ENCODE results near the gene TTL. TPM values are rescaled to one million over a fixed set of nuclear protein-coding genes. Genes with fewer than 3 reads are reported as not detected.

TTL gene
- total RNA-seq, 3 donors from 2014 or later, result 13.4 to 32.2 (median 20.3) TPM

DNA sequence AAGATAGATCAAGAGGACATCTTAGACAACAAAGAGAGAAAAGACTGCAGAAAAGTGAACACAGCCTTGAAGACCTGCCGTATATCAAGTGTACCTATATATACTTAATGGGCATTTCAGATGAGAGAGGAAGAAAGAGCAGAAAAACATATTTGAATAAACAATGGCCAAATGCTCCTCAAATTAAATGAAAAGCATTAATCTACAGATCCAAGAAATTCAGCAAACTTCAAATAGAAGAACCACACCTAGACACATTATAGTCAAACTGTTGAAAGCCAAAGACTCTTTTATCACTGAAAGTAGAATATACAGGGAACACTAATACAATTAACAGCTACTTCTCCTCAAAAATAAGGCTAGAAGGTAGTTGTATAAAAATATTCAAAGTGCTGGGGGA is 18.7 kb upstream of the TTL start:
- no peaks in the 10 kb centered on the region for H3K4me1 ChIP-seq (ENCODE audit: low read depth)
- intact Hi-C loops (cut with DNase I, micrococcal nuclease), result no loop called here
- DNase-seq (no peak), ATAC-seq (no peak)
- H3K4me3 ChIP-seq, result no peak overlapping the region
- no peaks in the 10 kb centered on the region for H3K36me3 ChIP-seq (ENCODE audit: low read depth)
- TF ChIP-seq, protein P1, sequence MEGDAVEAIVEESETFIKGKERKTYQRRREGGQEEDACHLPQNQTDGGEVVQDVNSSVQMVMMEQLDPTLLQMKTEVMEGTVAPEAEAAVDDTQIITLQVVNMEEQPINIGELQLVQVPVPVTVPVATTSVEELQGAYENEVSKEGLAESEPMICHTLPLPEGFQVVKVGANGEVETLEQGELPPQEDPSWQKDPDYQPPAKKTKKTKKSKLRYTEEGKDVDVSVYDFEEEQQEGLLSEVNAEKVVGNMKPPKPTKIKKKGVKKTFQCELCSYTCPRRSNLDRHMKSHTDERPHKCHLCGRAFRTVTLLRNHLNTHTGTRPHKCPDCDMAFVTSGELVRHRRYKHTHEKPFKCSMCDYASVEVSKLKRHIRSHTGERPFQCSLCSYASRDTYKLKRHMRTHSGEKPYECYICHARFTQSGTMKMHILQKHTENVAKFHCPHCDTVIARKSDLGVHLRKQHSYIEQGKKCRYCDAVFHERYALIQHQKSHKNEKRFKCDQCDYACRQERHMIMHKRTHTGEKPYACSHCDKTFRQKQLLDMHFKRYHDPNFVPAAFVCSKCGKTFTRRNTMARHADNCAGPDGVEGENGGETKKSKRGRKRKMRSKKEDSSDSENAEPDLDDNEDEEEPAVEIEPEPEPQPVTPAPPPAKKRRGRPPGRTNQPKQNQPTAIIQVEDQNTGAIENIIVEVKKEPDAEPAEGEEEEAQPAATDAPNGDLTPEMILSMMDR (IDR thresholded peaks at IDR 0.05), result no peak
- no peaks in the 10 kb centered on the region for H3K9me3 ChIP-seq

DNA sequence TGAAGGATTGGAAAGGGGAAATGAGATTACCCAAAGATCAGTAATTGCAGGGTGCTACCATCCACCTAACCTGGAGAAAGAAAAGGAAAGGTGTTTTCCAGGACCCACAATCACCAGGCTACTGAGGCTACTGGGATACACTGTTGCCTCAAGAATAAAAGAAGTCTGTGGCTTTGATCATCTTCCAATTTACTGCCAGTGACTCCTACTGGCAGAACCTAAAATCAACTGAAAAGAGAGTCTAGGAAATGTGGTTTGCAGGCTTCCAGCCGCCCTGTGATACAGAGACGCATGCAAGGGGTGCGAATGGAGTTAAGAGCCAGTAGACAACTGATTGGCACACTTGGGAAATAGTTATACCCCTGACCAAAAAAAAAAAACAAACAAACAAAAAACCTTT is 16.6 kb upstream of the TTL start:
- Histone ChIP-seq H3K36me3 (ENCODE audit: low read depth) (no peaks in the 10 kb centered on the region), H3K4me3 (no peak overlapping the region), H3K4me1 (ENCODE audit: low read depth) (no peaks in the 10 kb centered on the region), H3K9me3 (no peaks in the 10 kb centered on the region)
- intact Hi-C loops (cut with DNase I, micrococcal nuclease), result no loop called here
- no peak for ATAC-seq
- TF ChIP-seq, protein P1 (IDR thresholded peaks at IDR 0.05), result no peak
- no peak for DNase-seq

DNA sequence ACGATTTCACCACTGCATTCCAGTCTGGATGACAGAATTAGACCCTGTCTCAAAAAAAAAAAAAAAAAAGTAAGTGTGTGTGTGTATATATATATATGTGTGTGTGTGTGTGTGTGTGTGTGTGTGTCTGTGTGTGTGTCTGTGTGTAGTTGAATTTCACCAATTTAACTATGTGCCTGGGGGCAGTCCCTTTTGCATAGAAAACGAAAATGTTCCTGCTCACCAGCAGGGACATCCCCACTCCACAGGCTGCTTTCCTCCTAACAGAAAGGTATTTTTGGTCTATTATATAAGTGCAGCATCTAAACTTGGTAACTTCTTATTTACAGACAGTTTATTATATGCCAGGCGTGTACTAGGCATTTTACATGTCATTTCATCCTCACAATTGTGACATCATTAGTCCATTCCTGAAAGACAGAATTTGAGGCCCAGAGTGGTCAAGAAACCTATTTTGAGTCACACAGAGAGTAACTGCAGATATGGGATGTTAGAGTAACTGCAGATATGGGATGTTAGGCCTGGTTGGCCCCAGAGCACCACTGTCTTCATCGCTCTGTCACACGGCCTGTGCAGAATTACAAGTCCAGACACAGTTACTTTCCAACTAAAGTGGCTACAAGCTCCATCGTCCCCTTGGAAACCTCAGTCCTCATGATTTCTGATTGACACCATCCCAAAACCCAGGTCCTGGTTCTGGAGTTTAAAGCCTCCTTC is 9.3 kb upstream of the TTL start:
- Histone ChIP-seq H3K36me3 (ENCODE audit: low read depth) (no peaks in the 10 kb centered on the region), H3K9me3 (no peaks in the 10 kb centered on the region), H3K4me1 (ENCODE audit: low read depth) (no peaks in the 10 kb centered on the region), H3K4me3 (no peak overlapping the region)
- intact Hi-C loops (cut with DNase I, micrococcal nuclease), result no loop called here
- ATAC-seq (no peak), DNase-seq (no peak)
- TF ChIP-seq, protein P1 (IDR thresholded peaks at IDR 0.05), result no peak

DNA sequence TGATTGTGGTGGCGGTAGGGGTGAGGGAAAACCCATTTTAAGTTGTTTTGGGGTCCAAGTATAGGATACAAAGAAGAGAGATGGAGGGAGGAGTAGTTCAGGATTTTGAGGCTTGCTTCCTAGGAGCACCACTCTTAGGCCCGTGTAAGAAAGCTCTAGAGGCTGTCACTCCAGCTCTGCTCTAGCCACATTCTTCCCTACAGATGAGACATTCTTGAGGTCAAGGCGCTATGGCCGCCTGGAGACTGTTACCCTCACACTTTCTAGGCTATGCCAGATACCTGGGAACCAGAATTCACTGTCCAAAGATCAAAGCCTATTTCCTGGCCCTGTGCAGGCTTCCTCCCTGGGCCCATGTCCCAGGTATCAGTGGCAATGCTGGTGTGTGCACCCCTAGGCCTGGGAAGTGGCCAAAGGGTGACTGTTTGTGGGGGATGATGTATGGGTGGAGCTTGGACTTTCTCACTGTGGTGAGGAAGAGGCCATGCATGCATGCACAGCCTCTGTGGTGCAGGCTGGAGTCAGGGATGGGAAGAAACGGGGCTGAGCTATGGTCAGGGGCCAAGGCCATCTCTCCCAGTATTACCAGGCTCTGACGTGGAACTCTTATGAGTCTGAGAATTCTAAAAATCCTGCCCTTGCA is 7.0 kb upstream of the TTL start:
- Histone ChIP-seq H3K36me3 (ENCODE audit: low read depth) (no peaks in the 10 kb centered on the region), H3K9me3 (no peaks in the 10 kb centered on the region), H3K4me1 (ENCODE audit: low read depth) (no peaks in the 10 kb centered on the region), H3K4me3 (no peak overlapping the region)
- TF ChIP-seq, protein P1 (IDR thresholded peaks at IDR 0.05), result no peak
- intact Hi-C loops (cut with DNase I, micrococcal nuclease), result no loop called here
- ATAC-seq (no peak), DNase-seq (no peak)

DNA sequence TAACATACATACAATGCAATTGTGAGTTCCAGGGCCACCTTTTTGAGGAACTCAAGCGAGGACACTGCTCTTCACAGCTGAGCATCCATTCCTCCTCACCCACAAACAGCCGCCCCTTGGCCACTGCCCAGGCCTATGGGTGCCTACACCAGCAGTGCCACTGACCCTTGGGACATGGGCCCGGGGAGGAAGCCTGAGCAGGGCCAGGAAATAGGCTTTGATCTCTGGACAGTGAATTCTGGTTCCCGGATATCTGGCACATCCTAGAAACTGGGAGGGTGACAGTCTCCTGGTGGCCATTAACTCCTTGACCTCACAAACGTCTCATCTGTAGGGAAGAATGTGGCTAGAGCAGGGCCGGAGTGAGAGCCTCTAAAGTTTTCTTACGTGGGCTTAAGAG is 5.5 kb upstream of the TTL start:
- Histone ChIP-seq H3K4me3 (no peak overlapping the region), H3K9me3 (no peaks in the 10 kb centered on the region), H3K4me1 (ENCODE audit: low read depth) (no peaks in the 10 kb centered on the region), H3K36me3 (ENCODE audit: low read depth) (no peaks in the 10 kb centered on the region)
- ATAC-seq (no peak), DNase-seq (no peak)
- intact Hi-C loops (cut with DNase I, micrococcal nuclease), result no loop called here
- TF ChIP-seq, protein P1 (IDR thresholded peaks at IDR 0.05), result no peak

Measured in mucosa of descending colon (tissue), 3 donors.